Loucy (cell line): ENCODE results near the gene CAMTA1.

Experiments
- H2AFZ ChIP-seq: fragments of 200-600 bp; sonication (generic); 2 replicates; pipeline ENCODE4 v1.6.0; 2016; ENCODE audit warnings: antibody characterized with exemption, mild to moderate bottlenecking, low read length, moderate library complexity
- H3F3A ChIP-seq: fragments of 200-600 bp; 2 replicates; pipeline ENCODE4 v1.6.0; 2016; ENCODE audit warnings: antibody characterized with exemption, low read depth, mild to moderate bottlenecking
- H3K27me3 ChIP-seq: fragments of 200-600 bp; sonication (generic); 2 replicates; pipeline ENCODE4 v1.6.1; 2014; ENCODE audit warnings: low read length, mild to moderate bottlenecking; ENCODE audit not compliant: insufficient read depth, poor library complexity, severe bottlenecking
- H3K36me3 ChIP-seq: fragments of 200-600 bp; sonication (generic); 2 replicates; pipeline ENCODE4 v1.6.1; 2016; ENCODE audit warnings: low read length; ENCODE audit not compliant: insufficient read depth
- H3K4me1 ChIP-seq: fragments of 200-600 bp; sonication (generic); 2 replicates; pipeline ENCODE4 v1.5.1; 2014; ENCODE audit warnings: low read length, mild to moderate bottlenecking; ENCODE audit not compliant: insufficient read depth, poor library complexity, severe bottlenecking
- H3K4me2 ChIP-seq: fragments of 200-600 bp; sonication (generic); 2 replicates; pipeline ENCODE4 v1.6.0; 2014; ENCODE audit warnings: antibody characterized with exemption, low read length, low read depth, mild to moderate bottlenecking; ENCODE audit not compliant: poor library complexity, severe bottlenecking
- H3K4me3 ChIP-seq: fragments of 200-600 bp; sonication (generic); 2 replicates; pipeline ENCODE4 v1.5.1; 2014; ENCODE audit warnings: low read length, mild to moderate bottlenecking, mixed read lengths; ENCODE audit not compliant: poor library complexity, severe bottlenecking
- H3K79me2 ChIP-seq: fragments of 200-600 bp; sonication (generic); 2 replicates; pipeline ENCODE4 v1.6.1; 2014; ENCODE audit warnings: low read length; ENCODE audit not compliant: insufficient read depth
- H3K9ac ChIP-seq: fragments of 200-600 bp; sonication (generic); 2 replicates; pipeline ENCODE4 v1.6.0; 2014; ENCODE audit warnings: mild to moderate bottlenecking, low read depth, low read length, moderate library complexity; ENCODE audit not compliant: poor library complexity, severe bottlenecking
- H3K9me2 ChIP-seq: fragments of 200-600 bp; sonication (generic); replicated peaks from 2 replicates; pipeline ENCODE4 v1.6.1; 2016; ENCODE audit warnings: low read depth, low read length, mixed read lengths
- H3K9me3 ChIP-seq: fragments of 200-600 bp; sonication (generic); 2 replicates; pipeline ENCODE4 v1.6.1; 2014; ENCODE audit warnings: mild to moderate bottlenecking, antibody characterized with exemption, low read length, low read depth; ENCODE audit not compliant: insufficient read depth
- H4K20me1 ChIP-seq: fragments of 200-600 bp; sonication (generic); 2 replicates; pipeline ENCODE4 v1.6.0; 2014; ENCODE audit warnings: antibody characterized with exemption, low read length, mild to moderate bottlenecking; ENCODE audit not compliant: insufficient read depth, poor library complexity, severe bottlenecking
- EZH2phosphoT487 ChIP-seq: fragments of 200-600 bp; IDR thresholded peaks from 2 replicates; pipeline ENCODE4 v1.6.1; 2018; ENCODE audit warnings: antibody characterized with exemption, mild to moderate bottlenecking, moderate library complexity, borderline replicate concordance
- TF ChIP-seq, protein P1 (sequence below): fragments of 200-600 bp; sonication (generic); conservative IDR thresholded peaks from 2 replicates; pipeline ENCODE4 v1.5.1; 2014; ENCODE audit warnings: mild to moderate bottlenecking, antibody characterized with exemption, low read length

Gene CAMTA1

DNA sequence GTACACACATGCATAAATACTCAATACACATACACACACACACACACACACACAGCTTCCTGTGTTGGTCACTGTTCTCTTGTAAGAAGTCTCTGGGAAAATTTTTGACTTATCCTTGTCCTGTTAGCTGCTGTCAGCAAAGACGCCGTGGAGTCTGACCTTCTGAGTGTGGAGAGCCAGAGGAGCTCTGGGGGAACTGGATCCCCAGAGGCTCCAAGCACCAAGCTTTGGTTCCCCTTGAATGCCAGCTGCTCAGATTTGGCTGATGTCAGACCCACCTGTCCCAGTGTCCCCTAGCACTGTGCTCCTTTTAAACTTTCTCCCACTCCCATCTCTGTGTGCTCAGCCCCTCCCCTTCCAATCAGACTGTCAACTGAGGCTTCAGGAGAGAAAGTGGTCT, 319.1 kb downstream of the CAMTA1 start:
- H3K4me1 ChIP-seq, result no peaks in the 10 kb centered on the region
- H3K9ac ChIP-seq, result no peak overlapping the region

DNA sequence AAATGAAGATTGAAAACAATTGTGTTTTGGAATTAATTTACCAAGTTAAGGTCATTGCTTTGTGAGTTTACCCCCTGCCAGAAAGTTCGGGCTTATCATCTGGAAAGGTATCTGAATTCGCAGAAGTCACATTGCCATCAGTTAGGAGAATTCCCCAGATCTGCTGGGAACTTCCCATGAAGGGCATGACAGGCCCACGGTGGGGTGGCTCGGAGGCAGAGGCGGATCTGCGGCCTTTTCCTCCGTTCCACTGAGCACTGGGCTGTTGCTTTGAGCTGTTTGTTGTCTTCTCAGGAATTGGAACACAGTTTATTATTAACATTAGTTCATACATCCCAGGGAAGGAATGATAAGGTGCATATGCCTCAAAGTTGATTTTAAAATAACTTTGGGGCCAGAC, 320.0 kb downstream of the CAMTA1 start:
- H3K36me3 ChIP-seq, result no peaks in the 10 kb centered on the region
- H3K9me3 ChIP-seq, result no peaks in the 10 kb centered on the region
- no peak overlapping the region for H3K4me2 ChIP-seq
- no peaks in the 10 kb centered on the region for H3K27me3 ChIP-seq
- no peaks in the 10 kb centered on the region for H3K79me2 ChIP-seq
- no peak overlapping the region for H2AFZ ChIP-seq
- no peaks in the 10 kb centered on the region for H3K4me1 ChIP-seq
- no peak for TF ChIP-seq EZH2phosphoT487
- TF ChIP-seq, protein P1, sequence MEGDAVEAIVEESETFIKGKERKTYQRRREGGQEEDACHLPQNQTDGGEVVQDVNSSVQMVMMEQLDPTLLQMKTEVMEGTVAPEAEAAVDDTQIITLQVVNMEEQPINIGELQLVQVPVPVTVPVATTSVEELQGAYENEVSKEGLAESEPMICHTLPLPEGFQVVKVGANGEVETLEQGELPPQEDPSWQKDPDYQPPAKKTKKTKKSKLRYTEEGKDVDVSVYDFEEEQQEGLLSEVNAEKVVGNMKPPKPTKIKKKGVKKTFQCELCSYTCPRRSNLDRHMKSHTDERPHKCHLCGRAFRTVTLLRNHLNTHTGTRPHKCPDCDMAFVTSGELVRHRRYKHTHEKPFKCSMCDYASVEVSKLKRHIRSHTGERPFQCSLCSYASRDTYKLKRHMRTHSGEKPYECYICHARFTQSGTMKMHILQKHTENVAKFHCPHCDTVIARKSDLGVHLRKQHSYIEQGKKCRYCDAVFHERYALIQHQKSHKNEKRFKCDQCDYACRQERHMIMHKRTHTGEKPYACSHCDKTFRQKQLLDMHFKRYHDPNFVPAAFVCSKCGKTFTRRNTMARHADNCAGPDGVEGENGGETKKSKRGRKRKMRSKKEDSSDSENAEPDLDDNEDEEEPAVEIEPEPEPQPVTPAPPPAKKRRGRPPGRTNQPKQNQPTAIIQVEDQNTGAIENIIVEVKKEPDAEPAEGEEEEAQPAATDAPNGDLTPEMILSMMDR, result no peak
- no peaks in the 10 kb centered on the region for H3K9me2 ChIP-seq
- H3F3A ChIP-seq, result no peaks in the 10 kb centered on the region
- no peaks in the 10 kb centered on the region for H4K20me1 ChIP-seq
- no peak overlapping the region for H3K4me3 ChIP-seq
- no peak overlapping the region for H3K9ac ChIP-seq

More for the DNA sequence above, 319.1 kb downstream of the CAMTA1 start:
- TF ChIP-seq, protein P1, result no peak
- Histone ChIP-seq H3K4me2 (no peak overlapping the region), H3F3A (no peaks in the 10 kb centered on the region), H4K20me1 (no peaks in the 10 kb centered on the region), H3K79me2 (no peaks in the 10 kb centered on the region), H3K36me3 (no peaks in the 10 kb centered on the region), H3K9me2 (no peaks in the 10 kb centered on the region), H3K4me3 (no peak overlapping the region), H3K9me3 (no peaks in the 10 kb centered on the region), H2AFZ (no peak overlapping the region), H3K27me3 (no peaks in the 10 kb centered on the region)

DNA sequence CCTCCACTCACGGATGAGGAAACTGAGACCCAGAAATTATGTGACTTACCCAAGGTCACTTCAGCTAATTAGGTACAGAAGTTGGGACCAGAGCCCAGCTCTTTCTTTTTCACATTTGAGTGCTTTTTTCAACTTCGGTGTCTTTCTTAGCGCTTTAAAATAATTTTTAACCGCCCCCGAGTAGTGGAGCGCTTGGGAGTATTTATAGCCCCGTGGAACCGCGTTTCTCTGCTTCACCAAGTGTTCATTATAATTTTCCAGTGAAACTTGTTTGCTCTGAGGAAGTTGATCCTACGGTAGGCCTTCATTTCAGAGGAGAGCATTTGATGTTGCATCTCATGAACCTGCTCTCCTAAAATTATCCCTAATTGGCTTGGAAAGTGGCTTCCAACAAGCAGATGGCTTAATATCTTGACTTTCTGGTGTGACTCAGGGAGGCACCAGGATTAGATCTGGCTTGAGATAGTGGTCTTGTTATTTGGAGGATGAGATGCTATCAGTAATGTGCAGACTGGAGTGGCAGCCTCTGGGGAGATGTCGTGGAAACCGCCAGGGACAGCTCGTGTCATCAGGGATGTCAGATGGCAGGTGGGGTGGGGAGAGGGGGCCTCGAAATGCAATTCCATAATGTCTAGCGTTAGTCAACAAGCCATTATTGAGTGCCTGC, 321.3 kb downstream of the CAMTA1 start:
- Histone ChIP-seq H3K9me2 (no peaks in the 10 kb centered on the region), H4K20me1 (no peaks in the 10 kb centered on the region), H3F3A (no peaks in the 10 kb centered on the region), H3K4me1 (no peaks in the 10 kb centered on the region), H3K9ac (no peak overlapping the region), H3K4me3 (no peak overlapping the region), H3K36me3 (no peaks in the 10 kb centered on the region), H3K79me2 (no peaks in the 10 kb centered on the region), H2AFZ (no peak overlapping the region), H3K4me2 (no peak overlapping the region), H3K9me3 (no peaks in the 10 kb centered on the region), H3K27me3 (no peaks in the 10 kb centered on the region)
- TF ChIP-seq, protein P1, result no peak
- no peak for TF ChIP-seq EZH2phosphoT487
